GM21367 (cell line): ENCODE data around the gene RPS6KL1.
A peak's percentile ranks its signal among the peaks of the same experiment; 100 is the strongest.

ENCODE experiments used
- ATAC-seq: cut with Tn5 transposase; IDR thresholded peaks from one replicate; pipeline ENCODE4 v1.9.1; 2021; ENCODE audit not compliant: unreplicated experiment

The RPS6KL1 gene

DNA sequence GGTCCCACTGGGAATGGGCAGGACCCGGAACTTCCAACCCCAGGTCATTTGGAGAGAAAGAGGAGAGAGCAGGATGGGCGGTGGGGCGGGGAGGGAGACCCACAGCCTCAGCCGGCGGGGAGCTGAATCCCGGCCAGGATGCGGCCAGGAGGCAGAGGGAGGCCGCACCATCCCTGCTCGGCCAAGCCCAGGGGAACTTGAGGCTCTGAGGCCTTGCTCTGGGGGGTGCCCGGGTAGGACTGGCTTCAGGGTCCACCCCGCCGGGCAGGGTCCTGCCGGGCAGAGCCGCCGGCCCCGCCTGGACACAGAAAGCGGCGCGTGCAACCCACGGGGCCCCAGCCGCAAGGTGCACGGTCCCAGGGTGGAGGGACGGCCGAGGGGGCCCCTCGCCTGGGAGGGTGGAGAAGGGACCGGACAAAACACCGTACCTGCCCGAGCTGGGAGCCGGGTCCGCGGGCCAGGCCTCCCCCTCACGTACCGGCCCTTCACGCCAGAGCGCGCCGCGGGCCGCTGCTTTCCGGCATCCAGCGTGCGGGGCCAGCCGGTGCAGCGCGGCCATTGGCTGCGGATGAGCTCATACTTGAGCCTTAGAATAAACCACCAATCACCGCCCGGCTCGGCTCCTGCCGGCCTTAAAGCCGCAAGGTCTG, at the start of gene RPS6KL1:
TSS of gene RPS6KL1 (minus strand) at position 509 of the 650 bp plus-strand sequence. CDS start 1,719 bp downstream, outside the sequence.
- ATAC-seq = peak; percentile 86

DNA sequence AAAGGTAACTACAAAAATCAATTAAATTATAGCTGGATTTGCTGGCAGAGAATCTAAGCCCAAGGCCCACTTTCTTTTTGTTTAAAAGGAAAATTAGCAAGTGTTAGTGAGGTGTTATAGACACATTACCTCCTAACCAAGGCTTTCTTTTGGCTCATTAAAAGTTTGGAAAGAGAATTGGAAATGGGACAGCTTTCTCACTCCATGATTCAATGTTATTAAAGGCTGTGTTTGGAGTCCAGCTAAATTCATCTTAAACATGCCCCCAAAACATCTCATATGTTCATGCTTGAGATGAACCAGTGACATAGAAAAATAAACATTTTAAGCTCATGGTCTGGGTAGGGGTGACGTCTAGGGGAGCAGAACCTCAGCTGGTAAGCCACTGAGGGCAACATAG, 45.8 kb upstream of the RPS6KL1 start:
- no peak for ATAC-seq

DNA sequence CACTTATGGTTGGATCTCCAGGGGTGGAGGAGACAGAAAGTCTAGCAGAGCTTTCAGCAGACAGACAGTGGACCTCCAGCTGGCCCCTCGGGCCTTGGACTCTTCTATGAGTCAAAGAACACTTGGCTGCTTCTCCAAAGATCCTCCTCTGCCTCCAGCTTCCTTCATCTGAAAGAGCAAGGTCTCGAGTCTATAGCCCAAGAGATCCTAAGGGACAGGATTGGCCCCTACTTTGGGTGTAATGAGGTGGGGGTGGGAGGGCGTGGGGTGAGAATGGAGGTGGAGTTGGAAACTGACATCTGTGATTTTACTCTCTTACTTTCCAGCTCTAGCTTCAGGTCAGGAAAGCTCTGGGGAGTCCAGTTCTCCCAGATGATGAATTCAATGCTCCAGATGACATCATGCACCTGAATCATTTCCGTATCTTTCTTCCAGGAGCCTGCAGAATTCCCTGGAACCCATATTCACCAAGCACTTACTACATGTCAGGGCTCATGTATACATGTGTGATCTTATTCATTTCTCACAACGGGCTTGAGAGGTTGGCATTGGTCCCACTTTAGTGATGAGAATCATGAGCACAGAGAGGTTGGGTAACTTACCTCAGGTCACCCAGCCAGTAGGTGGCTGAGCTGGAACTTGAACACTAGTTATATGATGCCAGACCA, 42.6 kb upstream of the RPS6KL1 start:
- ATAC-seq = no peak

DNA sequence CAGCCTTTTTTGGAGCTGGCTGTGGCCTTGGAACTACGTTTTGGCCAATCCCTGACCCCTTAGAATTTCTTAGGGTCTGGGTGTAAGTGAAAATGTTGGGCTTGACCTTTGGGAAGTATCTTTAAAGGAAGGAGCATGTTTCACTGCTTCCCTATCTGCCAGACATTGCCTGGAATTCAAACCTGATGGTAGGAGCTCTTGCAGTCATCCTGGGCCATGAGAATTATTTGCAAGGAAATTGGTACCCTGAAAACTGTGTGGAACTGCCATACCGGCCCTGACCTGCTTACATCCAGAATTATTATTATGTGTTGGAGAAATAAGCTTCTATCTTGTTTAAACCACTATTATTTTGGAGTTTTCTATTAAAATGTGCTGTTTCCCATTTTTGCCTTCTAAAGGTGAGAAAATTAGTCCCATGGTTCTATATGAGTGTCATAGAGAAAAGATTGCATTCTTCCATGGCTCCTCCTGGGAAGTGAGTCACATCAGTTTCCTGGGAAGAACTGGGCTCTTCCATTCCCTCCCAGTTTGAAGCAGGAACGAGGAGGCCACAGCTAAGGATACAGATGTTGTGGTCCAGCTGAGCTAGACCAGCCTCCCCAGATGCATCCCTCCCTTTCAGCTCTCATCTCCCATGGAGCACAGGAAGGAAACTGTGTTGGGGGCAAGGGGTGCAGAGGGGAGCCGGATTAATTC, 41.9 kb upstream of the RPS6KL1 start:
- no peak for ATAC-seq

DNA sequence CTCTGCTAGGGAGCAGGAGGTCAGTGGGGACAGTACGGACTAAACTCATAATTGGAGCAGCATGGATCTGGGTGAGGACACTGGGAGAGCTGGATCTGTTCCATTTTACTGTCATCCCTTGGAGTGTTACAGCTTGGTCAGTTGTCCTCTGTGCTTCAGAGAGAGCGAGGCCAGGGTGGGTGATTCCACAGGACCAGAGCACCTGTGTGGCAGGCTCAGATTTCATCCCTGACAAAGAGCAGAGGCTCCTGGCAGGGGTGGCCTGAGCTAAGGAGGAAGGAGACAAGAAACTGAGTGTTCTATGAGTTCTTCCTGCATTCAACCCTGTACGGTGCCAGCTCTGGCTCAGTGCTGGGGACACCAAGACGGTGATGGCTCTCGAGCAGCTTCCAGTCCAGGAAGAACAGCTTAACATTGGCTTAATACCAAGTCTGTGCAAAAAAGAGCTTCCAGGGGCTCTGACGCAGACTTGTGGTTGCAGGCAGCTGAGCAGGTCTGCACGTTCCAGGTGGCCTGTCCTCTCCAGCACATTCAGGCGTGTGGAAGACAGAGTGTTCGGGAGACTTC, 40.7 kb upstream of the RPS6KL1 start:
- no peak for ATAC-seq

DNA sequence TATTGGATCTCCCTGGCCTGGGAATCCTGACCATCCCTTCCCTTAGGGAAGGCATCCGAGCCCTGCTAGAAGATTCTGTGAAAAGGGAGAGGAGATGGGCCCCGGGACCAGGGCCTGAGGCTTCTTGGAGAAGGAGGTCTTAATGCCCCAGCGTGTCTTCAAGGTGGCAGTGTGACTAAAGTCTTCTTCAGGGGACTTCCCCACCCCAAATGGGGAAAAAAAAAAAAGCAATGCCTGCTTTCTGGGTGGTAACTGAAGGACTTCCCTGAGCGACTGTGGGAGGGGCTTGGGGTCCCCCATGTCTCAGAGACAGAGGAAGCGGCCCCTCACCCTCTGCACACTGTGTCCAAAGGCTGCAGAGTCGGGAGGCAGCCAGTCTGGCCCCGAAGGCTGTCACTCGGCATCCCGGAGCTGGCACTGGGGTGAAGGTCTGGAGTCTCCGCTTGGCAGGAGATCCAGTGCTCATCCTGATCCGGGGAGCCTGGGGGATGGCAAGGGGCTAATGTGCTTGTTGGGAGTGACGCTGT, 40.2 kb upstream of the RPS6KL1 start:
- no peak for ATAC-seq

- ATAC-seq = no peak
Observed at GRCh38 chr14:74962493-74962892, 39.4 kb upstream of the RPS6KL1 start.

- no peak for ATAC-seq
Observed at GRCh38 chr14:74962046-74962445, 39.0 kb upstream of the RPS6KL1 start.

GRCh38 chr14:74961238-74961911, 38.3 kb upstream of the RPS6KL1 start:
- no peak for ATAC-seq

GRCh38 chr14:74960736-74961135, 37.7 kb upstream of the RPS6KL1 start:
- ATAC-seq = no peak

- no peak for ATAC-seq
Observed at GRCh38 chr14:74959596-74960180, 36.6 kb upstream of the RPS6KL1 start.

DNA sequence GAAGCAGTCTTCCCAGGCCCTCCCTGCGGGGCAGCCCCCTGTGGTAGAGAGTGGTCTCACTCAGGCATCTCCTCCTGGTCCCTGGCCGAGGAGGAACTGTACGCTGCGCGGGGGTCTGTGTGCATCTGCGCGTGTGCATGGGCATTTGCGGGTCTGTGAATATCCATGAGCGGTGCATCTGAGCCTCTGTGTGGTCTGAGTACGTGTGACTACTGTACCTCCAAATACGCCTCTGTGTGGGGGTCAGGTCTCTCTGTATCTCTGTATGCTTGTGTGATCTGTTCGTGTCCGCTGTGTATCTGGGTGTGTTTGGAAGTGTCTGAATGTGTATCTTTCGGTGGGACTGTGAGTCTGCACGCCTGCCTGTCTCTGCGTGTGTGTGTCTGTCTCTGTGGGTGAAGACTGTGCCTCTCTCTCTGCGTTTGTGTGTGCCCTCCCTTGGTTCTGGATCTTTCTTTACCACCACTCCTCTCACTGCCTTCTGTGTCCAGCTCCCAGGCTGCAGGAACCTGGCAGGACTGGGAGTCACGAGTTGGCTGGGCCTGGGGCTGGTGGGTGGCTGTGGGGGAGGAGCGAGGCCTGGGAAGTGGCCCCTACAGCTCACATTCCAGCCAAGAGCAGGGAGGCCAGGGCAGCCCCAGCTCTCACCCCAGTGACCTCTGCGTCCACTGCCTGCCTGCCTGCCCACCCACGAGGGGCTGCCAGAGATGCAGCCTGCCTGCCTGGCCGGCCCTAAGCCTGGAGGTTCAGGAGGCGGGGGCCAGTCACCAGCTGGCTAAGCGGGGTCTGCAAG, 33.4 kb upstream of the RPS6KL1 start:
- ATAC-seq = no peak

GRCh38 chr14:74956027-74956279, 32.9 kb upstream of the RPS6KL1 start:
- no peak for ATAC-seq

DNA sequence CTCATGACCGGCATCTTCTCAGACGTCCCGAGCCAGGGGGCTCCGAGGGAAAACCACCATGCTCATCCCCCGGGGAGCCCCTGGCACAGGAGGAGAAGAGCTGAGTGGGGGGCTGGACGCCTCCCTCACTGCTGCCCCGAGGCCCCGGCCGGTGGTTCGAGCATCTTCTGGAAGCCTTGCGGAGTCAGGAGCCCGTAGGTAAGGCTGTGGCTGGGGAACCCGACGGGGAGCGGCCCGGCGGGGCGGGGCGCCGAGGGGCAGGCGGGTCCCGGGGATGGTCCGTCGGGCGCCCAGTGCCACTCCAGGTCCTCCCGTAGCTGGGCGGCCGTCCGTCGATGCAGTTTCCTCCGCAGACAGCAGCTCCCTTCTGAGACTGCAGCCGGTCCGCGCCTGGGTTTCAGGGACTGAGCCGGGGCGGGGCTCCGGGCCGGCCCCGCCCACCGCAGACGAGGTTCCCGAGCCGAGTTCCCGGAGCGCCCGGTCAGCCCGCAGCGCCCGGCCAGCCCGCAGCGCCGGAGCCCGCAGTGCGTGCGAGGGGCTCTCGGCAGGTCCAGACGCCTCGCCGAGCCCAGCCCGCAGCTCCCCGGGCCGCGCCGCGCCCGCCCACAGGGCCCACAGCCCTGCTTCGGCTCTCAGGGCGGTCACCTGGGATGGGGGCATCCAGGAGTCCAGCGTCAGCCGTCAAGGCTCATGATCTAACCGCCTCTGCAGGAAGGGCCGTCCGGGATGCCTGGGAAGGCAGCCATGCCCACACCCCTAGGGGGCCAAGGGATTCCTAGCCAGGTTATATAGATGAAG, 32.4 kb upstream of the RPS6KL1 start, which contains the start of gene PGF:
TSS of gene PGF (minus strand) at position 369 of the 798 bp plus-strand sequence. CDS start at position 14, 355 bp downstream.
- ATAC-seq = no peak

DNA sequence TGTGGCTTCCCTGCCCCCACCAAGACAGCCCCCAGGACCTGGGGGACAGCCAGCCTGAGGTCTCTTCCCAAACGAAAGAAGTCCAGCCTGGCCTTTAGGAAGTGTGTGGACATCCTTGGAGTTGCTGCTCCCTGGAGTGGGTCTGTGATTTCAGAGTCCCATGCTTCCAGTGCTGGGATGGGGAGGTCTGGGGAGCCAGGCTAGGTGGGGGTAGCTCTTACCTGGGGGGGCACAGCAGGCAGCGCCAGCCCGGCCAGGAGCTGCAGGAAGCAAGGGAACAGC, 31.8 kb upstream of the RPS6KL1 start:
- ATAC-seq = no peak

DNA sequence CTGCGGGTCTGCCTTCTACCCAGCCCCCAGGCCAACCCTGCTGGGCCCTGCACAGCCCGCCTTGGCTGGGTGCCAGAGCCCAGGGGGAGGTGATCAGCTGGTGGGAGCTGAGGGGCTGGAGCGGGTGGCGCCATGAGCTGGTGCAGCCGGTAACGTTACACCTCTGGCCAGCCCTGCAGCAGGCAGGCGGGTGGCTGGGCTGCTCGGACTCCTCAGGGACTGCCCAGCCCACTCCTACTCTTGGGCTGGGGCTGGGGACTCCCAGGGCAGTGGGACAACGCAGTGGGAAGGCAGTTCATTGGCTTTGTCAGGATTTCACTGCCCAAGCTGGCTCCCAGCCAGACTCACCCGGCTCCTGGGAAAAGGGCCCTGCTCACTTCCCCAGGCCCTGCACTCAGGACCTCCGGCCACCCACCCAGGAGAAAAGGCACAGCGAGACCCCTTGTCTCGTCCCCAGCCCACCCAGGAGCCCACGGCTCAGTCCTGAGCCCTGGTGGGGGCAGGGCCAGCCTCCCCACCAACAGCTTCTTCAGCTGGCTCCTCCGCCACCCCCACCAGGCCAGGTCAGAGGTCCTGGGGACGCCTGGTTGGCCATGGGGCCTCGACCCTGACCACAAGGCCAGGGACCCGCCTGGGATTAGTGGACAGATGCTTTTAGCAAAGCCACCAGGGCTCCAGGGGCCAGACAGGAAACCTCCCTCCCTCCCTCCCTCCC, 31.3 kb upstream of the RPS6KL1 start:
- no peak for ATAC-seq

DNA sequence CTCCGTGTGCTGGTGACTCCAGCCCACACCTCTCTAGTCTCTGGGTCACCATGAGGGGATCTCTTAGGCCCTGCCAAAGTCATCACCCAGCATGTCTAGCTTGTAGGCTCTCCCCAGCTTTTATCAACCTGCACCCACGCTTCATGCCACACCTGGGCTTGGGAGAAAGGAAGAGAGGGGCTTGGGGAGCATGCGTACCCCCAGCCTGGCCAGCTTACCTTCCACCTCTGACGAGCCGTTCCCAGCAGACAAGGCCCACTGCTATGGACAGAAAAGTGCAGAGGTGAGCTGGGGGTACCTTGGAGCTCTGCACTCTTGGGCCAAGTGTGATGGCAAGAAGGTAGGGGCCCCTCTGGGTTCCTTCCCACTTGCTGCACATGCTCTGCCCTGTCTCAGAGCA, 30.6 kb upstream of the RPS6KL1 start:
- no peak for ATAC-seq

DNA sequence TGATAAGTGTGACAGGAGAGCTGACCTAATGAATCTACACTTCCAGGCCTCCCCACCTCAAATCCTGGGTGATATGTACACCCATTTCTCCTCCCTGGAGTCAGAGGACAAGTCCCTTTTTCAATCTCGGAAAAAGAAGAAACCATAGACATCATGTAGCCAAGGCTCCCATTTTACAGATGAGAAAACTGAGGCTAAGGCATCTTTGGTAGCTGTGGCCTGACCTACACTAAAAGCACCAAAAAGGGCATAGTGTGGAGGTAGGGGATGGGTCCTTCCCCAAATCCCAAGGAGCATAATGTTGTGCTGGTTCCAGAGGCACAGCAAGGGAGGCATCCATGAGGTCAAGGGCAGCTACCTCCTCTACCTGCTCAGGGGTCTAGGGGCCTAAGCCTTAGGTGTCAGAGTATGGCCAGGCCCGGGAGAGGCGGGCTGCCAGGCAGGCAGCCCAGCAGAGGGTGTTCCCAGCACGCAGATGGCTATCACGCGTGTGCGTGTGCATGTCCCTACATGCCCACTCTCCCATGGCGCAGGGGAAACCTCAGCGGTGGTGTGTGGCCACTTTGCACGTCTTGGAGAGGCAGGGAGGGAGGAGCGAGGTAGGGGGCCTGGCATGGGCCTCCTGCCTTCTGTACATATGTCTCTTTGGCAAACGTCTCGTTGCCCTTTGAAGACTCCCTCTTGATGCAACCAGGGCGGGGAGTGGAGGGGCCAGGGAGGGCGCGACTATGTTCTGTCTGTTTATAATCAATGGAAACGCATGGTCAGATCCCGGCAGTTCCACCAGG, 29.8 kb upstream of the RPS6KL1 start:
- ATAC-seq = no peak
